C4-2B (cell line): ENCODE measurements around the gene ZNF648.

Experiments used
- H3K27ac ChIP-seq: fragments of 450-650 bp; 2 replicates; pipeline ENCODE4 v1.5.1; 2017
- CTCF ChIP-seq: fragments of 450-650 bp; conservative IDR thresholded peaks from 2 replicates; pipeline ENCODE4 v1.5.1; 2017; ENCODE audit warnings: mild to moderate bottlenecking
- ZFX ChIP-seq: fragments of 450-650 bp; IDR thresholded peaks from 2 replicates; pipeline ENCODE4 v1.6.1; 2017

The ZNF648 gene

DNA sequence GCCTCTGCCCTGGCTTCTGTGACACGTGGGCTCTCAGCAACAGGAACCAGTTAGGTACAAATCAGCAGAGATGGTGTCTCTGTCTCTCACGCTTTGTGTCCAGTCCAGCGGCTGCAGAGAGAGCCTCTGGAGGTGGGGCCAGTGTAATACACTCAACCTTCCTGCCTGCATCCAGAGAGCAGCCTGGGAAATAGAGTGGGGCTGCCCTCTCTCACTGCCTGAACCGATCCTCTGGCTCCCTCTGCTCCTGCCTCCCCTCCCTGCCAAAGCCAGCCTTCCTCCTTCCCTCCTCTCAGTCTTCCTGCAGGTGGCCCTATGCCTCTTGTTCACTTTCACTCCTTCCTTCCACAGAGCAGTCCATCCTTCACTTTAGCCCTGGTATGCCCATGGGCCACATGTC lies at the start of gene ZNF648:
Gene ZNF648, minus strand, starts transcription at position 119 of the 400 bp plus-strand sequence. CDS start 3,702 bp downstream, outside the sequence.
- TF ChIP-seq ZFX = no peak
- TF ChIP-seq CTCF = no peak
- H3K27ac ChIP-seq = no peak within 1 kb of the TSS

DNA sequence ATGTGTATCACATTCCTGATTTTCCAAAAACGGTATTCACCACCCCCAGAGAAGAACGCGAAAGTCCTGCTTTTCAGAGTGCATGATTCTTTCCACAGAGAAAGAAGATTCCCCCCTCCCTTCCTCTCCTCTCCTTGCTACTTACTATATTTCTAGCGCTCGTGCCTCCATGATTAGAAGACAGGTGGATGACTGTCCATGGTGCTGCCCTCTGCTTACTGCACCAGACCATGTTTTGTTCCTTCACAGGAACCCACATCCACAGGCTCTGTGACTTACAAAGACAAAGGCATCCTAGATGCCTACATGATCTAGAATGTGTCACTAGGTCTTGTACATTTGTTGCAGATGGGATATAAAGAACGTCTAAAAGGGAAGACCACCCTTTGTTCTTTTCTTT lies 49.1 kb upstream of the ZNF648 start:
- TF ChIP-seq CTCF (no peak), ZFX (no peak)
- H3K27ac ChIP-seq = no peak overlapping the region

DNA sequence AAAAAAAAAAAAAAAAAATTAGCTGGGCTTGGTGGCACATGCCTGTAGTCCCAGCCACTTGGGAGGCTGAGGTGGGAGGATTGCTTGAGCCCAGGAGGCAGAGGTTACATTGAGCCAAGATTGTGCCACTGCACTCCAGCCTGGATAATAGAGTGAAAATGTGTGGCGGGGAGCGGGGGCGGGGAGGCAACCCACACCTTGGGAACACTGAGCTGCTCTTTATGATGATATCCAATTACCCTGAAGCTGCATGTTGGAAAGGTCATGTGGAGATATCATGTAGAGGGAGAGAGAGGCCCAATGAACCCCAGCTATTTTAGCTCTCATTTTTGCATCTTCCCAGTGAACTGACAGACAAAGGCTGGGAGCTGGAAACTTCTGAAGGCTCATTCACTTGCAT lies 48.3 kb upstream of the ZNF648 start:
- H3K27ac ChIP-seq = no peak overlapping the region
- TF ChIP-seq ZFX (no peak), CTCF (no peak)

DNA sequence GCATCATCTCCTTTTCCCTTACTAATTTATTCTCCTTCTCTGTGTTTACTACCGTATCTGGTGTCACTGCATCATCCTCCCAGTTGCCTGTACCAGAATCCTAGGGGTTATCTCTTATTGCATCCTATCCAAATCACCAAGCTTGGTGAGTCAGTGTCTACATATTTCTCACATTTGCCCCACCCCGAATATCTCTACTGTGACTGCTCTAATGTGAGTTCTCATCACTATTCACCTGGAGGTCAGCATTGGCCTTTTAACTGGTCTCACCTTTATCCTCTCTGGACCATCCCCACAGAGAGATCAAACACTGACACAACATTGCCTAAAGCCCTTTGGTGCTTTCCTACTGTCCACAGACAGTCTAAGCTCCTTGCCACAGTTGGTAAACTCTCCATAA lies 45.7 kb upstream of the ZNF648 start:
- TF ChIP-seq ZFX (no peak), CTCF (no peak)
- no peak overlapping the region for H3K27ac ChIP-seq

- H3K27ac ChIP-seq = no peak overlapping the region
Measured at GRCh38 chr1:182102043-182102416, 40.5 kb upstream of the ZNF648 start.

DNA sequence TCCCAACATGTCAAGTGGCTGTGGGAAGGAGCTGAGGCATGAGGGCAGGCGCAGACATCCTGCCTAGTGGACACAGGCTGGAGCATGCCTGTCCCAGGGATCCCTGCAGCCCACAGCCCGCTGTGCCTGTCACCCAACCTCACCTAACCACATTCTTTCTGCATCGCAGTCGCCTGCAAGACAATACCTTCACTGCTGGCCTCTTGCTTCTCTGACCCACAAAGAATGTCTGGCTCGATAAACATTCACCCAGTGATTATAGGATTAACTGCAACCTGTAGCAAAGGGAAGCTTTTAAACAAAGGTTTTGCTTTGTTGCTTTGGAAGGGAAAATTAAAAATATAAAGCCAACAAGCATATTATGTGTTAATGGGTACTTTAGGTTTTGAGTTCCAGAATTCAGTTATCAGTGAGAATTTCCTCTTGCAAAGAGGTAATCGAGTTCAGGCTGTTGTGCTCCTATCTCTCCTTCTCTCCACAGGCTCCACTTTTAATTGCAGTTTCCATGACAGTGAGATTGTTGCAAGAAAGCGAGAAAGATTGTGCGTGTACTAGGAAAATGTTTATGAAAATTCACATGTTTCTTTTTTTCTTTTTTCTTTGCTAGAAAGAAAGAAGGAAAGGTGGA lies 40.0 kb upstream of the ZNF648 start:
- TF ChIP-seq CTCF = no peak
- no peak for TF ChIP-seq ZFX
- H3K27ac ChIP-seq = no peak overlapping the region

More at GRCh38 chr1:182102043-182102416, 40.5 kb upstream of the ZNF648 start:
- TF ChIP-seq ZFX (no peak), CTCF (no peak)

DNA sequence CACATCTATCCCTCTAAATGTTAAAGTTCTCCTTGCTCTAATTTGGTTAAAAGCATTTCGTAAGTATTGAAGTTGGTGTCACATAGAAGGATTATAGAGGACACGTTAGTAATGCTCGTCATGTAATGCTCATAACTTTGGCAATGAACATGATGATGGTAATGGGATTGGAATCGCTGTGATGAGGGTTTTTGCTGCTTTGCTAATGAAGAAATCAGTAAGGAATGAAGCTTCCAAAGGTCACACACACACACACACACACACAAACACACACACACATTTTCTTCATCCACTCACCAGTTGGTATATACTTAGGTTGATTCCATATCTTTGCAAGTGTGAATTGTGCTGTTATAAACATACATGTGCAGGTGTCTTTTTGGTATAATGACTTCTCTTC lies 36.8 kb upstream of the ZNF648 start:
- H3K27ac ChIP-seq = no peak overlapping the region
- TF ChIP-seq CTCF = no peak
- no peak for TF ChIP-seq ZFX
